DOHH2 (cell line): Measurements from ENCODE around the gene TCF7.

ENCODE experiments used
- H3F3A ChIP-seq: fragments of 200-600 bp; sonication (generic), shearing (Covaris generic); 2 replicates; pipeline ENCODE4 v1.6.0; 2016; ENCODE audit warnings: antibody characterized with exemption, mild to moderate bottlenecking; ENCODE audit not compliant: control insufficient read depth, insufficient read depth
- H3K27ac ChIP-seq: fragments of 200-600 bp; sonication (generic); 2 replicates; pipeline ENCODE4 v1.5.1; 2014; ENCODE audit warnings: low read depth, mild to moderate bottlenecking, low read length, moderate library complexity
- H3K27me3 ChIP-seq: fragments of 200-600 bp; sonication (generic); 2 replicates; pipeline ENCODE4 v1.6.1; 2014; ENCODE audit warnings: mild to moderate bottlenecking, low read length, mixed read lengths; ENCODE audit not compliant: control insufficient read depth
- H3K36me3 ChIP-seq: fragments of 200-600 bp; sonication (generic); 2 replicates; pipeline ENCODE4 v1.6.1; 2014; ENCODE audit warnings: mild to moderate bottlenecking, low read length, moderate library complexity, mixed read lengths; ENCODE audit not compliant: control insufficient read depth
- H3K4me1 ChIP-seq: fragments of 200-600 bp; sonication (generic); 2 replicates; pipeline ENCODE4 v1.6.1; 2014; ENCODE audit warnings: mild to moderate bottlenecking, low read length, mixed read lengths; ENCODE audit not compliant: control insufficient read depth
- H3K4me2 ChIP-seq: fragments of 200-600 bp; sonication (generic); 2 replicates; pipeline ENCODE4 v1.6.0; 2014; ENCODE audit warnings: mild to moderate bottlenecking, low read length, moderate library complexity
- H3K4me3 ChIP-seq: fragments of 200-600 bp; sonication (generic); 2 replicates; pipeline ENCODE4 v1.5.1; 2014; ENCODE audit warnings: mild to moderate bottlenecking, low read length, mixed read lengths
- H3K79me2 ChIP-seq: fragments of 200-600 bp; sonication (generic); 2 replicates; pipeline ENCODE4 v1.6.1; 2014; ENCODE audit warnings: mild to moderate bottlenecking, low read length, mixed read lengths; ENCODE audit not compliant: control insufficient read depth
- H3K9me2 ChIP-seq: fragments of 200-600 bp; sonication (generic); replicated peaks from 2 replicates; pipeline ENCODE4 v1.6.1; 2014; ENCODE audit warnings: mild to moderate bottlenecking, low read length, mixed read lengths; ENCODE audit not compliant: control insufficient read depth
- H3K9me3 ChIP-seq: fragments of 200-600 bp; sonication (generic); 2 replicates; pipeline ENCODE4 v1.6.1; 2014; ENCODE audit warnings: antibody characterized with exemption, low read length, mixed read lengths; ENCODE audit not compliant: control insufficient read depth, insufficient read depth
- H4K20me1 ChIP-seq: fragments of 200-600 bp; sonication (generic); 2 replicates; pipeline ENCODE4 v1.6.0; 2014; ENCODE audit warnings: low read depth, mild to moderate bottlenecking, antibody characterized with exemption, low read length, moderate library complexity; ENCODE audit not compliant: control insufficient read depth, insufficient read depth
- EZH2phosphoT487 ChIP-seq: fragments of 200-600 bp; sonication (generic); IDR thresholded peaks from 2 replicates; pipeline ENCODE4 v1.6.1; 2017; ENCODE audit warnings: borderline replicate concordance, mild to moderate bottlenecking, antibody characterized with exemption, low read length, moderate library complexity, mixed read lengths
- TF ChIP-seq, protein P1 (sequence below): fragments of 200-600 bp; sonication (generic); IDR thresholded peaks from one replicate; pipeline ENCODE4 v1.5.1; 2014; ENCODE audit warnings: antibody characterized with exemption, mild to moderate bottlenecking, low read depth, low read length; ENCODE audit not compliant: poor library complexity, severe bottlenecking

Gene TCF7

DNA sequence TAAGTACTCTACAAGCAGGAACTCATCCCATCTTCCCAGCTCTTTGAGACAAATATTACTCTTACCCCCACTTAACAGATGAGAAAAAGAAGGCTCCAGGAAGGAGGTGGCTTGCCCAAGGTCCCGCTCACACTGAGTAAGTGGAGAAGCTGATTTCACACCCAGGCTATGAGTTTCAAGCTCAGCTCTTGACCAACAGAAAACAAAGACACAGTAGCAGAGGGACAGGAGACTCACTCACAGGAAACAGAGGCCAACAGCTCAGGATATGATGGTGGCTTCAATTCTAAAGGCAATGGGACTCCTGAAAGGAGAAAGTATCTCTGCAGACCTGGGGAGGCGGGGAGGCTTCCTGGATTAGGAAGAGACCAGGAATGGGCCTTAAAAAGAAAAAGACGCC is 6.7 kb upstream of the TCF7 start:
- peaks cover 35% of the 10 kb centered on the region for H3K27me3 ChIP-seq
- no peaks in the 10 kb centered on the region for H3K79me2 ChIP-seq
- H4K20me1 ChIP-seq, result no peaks in the 10 kb centered on the region
- H3F3A ChIP-seq, result no peaks in the 10 kb centered on the region
- no peaks in the 10 kb centered on the region for H3K9me3 ChIP-seq
- no peak overlapping the region for H3K27ac ChIP-seq
- H3K4me3 ChIP-seq, result no peak overlapping the region
- no peaks in the 10 kb centered on the region for H3K4me1 ChIP-seq
- TF ChIP-seq, protein P1, sequence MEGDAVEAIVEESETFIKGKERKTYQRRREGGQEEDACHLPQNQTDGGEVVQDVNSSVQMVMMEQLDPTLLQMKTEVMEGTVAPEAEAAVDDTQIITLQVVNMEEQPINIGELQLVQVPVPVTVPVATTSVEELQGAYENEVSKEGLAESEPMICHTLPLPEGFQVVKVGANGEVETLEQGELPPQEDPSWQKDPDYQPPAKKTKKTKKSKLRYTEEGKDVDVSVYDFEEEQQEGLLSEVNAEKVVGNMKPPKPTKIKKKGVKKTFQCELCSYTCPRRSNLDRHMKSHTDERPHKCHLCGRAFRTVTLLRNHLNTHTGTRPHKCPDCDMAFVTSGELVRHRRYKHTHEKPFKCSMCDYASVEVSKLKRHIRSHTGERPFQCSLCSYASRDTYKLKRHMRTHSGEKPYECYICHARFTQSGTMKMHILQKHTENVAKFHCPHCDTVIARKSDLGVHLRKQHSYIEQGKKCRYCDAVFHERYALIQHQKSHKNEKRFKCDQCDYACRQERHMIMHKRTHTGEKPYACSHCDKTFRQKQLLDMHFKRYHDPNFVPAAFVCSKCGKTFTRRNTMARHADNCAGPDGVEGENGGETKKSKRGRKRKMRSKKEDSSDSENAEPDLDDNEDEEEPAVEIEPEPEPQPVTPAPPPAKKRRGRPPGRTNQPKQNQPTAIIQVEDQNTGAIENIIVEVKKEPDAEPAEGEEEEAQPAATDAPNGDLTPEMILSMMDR, result no peak
- TF ChIP-seq EZH2phosphoT487, result no peak
- no peak overlapping the region for H3K4me2 ChIP-seq
- H3K36me3 ChIP-seq, result no peaks in the 10 kb centered on the region
- H3K9me2 ChIP-seq, result no peaks in the 10 kb centered on the region

DNA sequence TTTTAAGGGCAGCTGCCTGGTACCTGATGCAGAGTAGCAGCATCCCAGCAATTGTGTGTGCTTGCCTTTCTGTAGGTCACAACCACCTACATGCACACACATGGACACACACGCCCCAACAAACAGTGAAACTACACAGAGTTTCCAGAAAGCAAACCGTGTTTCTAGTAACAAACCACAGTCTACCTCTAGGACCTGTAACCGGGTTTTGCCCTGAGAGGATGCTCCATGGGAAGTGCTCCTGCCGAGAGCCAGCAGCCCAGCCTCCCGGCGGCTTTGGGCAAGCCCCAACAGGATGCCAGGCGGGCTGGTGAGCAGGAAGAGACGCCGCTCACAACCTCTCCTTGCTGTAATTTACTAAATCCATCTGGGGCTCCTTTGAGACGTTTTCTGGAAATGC is 4.1 kb upstream of the TCF7 start:
- Histone ChIP-seq H4K20me1 (peaks cover 4% of the 10 kb centered on the region; the same call in 1 of the 2 replicates), H3K4me3 (no peak overlapping the region), H3K27ac (no peak overlapping the region), H3K4me1 (peaks cover 11% of the 10 kb centered on the region), H3K9me3 (no peaks in the 10 kb centered on the region), H3K27me3 (peaks cover 41% of the 10 kb centered on the region), H3K9me2 (no peaks in the 10 kb centered on the region), H3K36me3 (no peaks in the 10 kb centered on the region), H3F3A (no peaks in the 10 kb centered on the region), H3K4me2 (no peak overlapping the region), H3K79me2 (no peaks in the 10 kb centered on the region)
- TF ChIP-seq, protein P1, result no peak
- no peak for TF ChIP-seq EZH2phosphoT487

GRCh38 chr5:134111741-134112647 is 2.5 kb upstream of the TCF7 start:
- H3K4me1 ChIP-seq, result peaks cover 14% of the 10 kb centered on the region
- no peak overlapping the region for H3K27ac ChIP-seq
- H3K27me3 ChIP-seq, result peaks cover 49% of the 10 kb centered on the region
- no peaks in the 10 kb centered on the region for H3K79me2 ChIP-seq
- H3K4me3 ChIP-seq, result no peak overlapping the region
- H3K36me3 ChIP-seq, result no peaks in the 10 kb centered on the region
- H4K20me1 ChIP-seq, result peaks cover 4% of the 10 kb centered on the region; the same call in 1 of the 2 replicates
- H3K9me2 ChIP-seq, result no peaks in the 10 kb centered on the region
- H3K9me3 ChIP-seq, result no peaks in the 10 kb centered on the region
- no peak overlapping the region for H3K4me2 ChIP-seq
- H3F3A ChIP-seq, result no peaks in the 10 kb centered on the region
- no peak for TF ChIP-seq EZH2phosphoT487
- TF ChIP-seq, protein P1, result no peak
